22Rv1 (cell line): Measurements from ENCODE around the gene ARMCX2.

Source experiments
- CTCF ChIP-seq: fragments of 450-650 bp; IDR thresholded peaks from 2 replicates; pipeline ENCODE4 v1.5.1; 2017; ENCODE audit warnings: mild to moderate bottlenecking
- ZFX ChIP-seq: fragments of 450-650 bp; IDR thresholded peaks from 2 replicates; pipeline ENCODE4 v1.6.1; 2017; ENCODE audit warnings: antibody characterized with exemption, borderline replicate concordance

DNA sequence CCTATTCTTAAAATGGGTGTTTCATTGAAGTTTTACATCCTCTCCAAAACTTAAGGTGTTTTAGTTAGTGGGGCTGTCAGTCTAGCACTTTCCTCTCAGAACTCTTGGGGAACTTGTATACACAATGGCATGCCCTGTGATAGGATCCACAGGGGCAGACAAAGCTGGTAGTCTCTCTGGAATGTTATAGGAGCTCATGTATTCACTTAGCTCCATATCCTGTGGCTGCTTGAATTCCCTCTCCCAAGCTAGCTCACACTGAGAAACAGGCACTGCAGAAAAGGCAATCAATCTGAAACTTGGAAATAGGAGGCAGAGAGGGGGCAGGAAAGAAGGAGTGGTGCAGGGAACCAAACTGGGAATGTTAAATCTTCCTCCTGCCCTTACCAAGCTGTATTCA is 26.3 kb upstream of the ARMCX2 start:
- TF ChIP-seq CTCF: no peak
- no peak for TF ChIP-seq ZFX
